Tibial nerve (tissue), 3 donors: Measurements from ENCODE around the gene KCNQ1.

Experiments
- CTCF ChIP-seq, 5 experiments: fragments of 200-600 bp in 3 of 5; fragments of 450-650 bp in 2 of 5; sonication (generic) in 3 of 5; IDR thresholded peaks; one replicate each; pipeline ENCODE4 v1.5.1; 2016 to 2019; ENCODE audit warnings: antibody characterized with exemption in 5 of 5, mild to moderate bottlenecking in 3 of 5, moderate library complexity in 2 of 5
- POLR2A ChIP-seq, 2 donors: fragments of 450-650 bp; IDR thresholded peaks; one replicate each; pipeline ENCODE4 v1.6.1; 2017; ENCODE audit warnings: antibody characterized with exemption in 2 of 2, mild to moderate bottlenecking in 2 of 2, moderate library complexity in 2 of 2

- TF ChIP-seq POLR2A (IDR thresholded peaks at IDR 0.05) (no peak), CTCF (IDR thresholded peaks at IDR 0.05) (no peak)
Measured at GRCh38 chr11:2831781-2832532, 387.1 kb downstream of the KCNQ1 start.
